Kidney capillary endothelial cell (primary cell): ENCODE measurements around the gene DHODH.

ENCODE experiments used
- DNase-seq: peaks from one replicate; pipeline ENCODE4 v3.0.0-alpha.2; 2018; ENCODE audit warnings: low spot score

DHODH gene

GRCh38 chr16:72013888-72014581 lies 5.5 kb downstream of the DHODH start:
- peak; percentile 38 for DNase-seq

GRCh38 chr16:72014675-72015074 lies 6.1 kb downstream of the DHODH start:
- no peak for DNase-seq

DNA sequence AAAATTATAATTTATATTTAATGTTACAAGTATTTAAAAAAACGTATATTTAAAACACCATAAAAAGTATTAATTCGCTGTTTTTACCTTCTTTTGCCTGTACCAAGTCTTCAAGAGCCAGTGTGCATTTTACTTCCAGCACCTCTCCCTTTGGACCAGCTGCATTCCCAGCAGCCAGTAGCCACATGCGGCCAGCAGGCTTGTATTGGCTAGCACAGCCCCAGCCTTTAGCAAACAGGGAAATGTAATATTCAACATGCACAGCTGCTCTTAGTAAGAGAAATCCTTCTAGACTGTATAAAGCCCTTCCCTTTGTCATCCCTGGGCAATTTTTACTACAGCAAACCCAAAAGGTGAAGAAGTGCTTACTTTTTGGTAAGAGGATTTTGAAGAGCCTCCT lies 6.6 kb downstream of the DHODH start:
- DNase-seq: no peak

DNA sequence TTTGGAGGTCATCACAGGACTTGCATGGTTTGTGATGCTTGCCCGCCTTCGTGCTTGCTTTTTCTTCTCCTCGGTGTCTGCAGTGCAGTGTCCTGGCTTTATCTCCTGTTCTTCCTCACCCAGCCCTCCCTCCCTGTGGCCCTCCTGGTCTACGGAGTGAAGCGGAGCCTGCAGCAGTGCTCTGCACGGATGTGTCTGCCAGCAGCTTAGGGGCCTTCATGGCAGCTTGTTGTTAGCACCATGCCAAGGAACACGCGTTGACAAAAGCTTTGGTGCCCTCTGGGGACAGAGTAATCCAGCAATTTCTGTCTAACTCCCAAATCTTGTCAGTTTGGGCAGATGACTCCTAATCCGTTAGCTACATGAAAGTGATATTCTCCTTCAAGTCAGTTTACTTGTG lies 9.9 kb downstream of the DHODH start:
- no peak for DNase-seq

DNA sequence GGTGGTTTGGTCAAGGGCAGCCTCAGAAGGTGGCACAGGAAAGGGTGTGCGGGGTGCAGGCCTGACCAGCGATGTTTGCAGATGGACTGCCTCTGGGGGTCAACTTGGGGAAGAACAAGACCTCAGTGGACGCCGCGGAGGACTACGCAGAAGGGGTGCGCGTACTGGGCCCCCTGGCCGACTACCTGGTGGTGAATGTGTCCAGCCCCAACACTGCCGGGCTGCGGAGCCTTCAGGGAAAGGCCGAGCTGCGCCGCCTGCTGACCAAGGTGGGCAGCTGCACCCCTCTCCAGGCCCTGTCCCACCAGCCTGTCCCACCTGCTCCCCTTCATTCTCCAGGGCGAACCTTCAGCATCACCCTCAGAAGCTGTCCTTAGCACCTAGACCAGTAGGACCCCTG lies 12.5 kb downstream of the DHODH start:
- DNase-seq: no peak

- no peak for DNase-seq
Observed at GRCh38 chr16:72022127-72022526, 13.6 kb downstream of the DHODH start.

DNA sequence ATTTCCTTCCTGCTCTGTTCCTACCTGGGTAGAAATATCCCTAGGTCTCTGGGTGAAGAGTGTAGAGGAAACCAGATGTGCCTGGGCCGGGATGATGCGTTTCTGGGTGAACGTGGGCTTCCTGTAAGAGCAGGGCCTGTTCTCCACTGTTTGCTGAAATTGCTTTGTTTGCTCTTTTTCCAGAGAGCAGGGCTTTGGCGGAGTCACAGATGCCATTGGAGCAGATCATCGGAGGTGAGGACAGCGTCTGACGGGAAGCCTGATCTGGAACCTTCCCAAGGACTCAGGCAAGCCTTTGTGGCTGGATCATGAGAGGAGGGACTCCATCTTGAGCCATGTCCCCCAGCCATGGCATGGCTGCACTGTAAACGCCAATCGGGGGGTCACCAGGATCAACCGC lies 15.4 kb downstream of the DHODH start:
- DNase-seq: no peak

GRCh38 chr16:72024862-72025382 lies 16.4 kb downstream of the DHODH start:
- no peak for DNase-seq

GRCh38 chr16:72025404-72026114 lies 17.0 kb downstream of the DHODH start:
- no peak for DNase-seq

GRCh38 chr16:72027669-72028378 lies 19.3 kb downstream of the DHODH start:
- no peak for DNase-seq

DNA sequence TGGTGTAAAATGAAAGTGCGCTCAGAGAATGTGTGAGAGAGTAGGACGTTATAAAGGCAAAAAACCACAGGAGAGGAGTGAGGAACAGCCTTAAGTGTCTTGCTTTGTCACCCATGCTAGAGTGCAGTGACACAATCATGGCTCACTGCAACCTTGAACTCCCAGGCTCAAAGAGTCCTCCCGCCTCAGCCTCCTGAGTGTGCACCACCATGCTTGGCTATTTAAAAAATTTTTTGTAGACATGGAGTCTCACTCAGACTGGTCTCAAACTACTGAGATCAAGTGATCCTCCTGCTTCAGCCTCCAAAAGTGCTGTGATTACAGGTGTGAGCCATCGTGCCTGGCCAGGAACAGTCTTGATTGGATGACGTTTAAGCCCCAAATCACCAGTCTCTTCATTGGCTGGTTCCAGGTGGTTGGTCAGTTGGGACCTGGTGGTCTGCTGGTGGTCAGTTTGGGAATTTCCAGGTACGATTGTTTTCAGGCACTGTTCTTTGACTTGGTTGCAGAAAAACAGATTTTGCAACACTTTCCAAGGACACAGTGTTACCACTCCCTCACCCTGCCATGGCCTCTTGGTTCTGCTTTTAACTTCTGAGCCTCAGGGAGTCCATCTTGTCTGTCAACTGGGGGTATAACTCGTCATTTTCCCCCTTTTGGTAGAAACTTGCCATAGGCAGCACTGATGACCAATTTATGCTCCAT lies 21.2 kb downstream of the DHODH start:
- no peak for DNase-seq

GRCh38 chr16:72033437-72033836 lies 24.9 kb downstream of the DHODH start:
- no peak for DNase-seq

DNA sequence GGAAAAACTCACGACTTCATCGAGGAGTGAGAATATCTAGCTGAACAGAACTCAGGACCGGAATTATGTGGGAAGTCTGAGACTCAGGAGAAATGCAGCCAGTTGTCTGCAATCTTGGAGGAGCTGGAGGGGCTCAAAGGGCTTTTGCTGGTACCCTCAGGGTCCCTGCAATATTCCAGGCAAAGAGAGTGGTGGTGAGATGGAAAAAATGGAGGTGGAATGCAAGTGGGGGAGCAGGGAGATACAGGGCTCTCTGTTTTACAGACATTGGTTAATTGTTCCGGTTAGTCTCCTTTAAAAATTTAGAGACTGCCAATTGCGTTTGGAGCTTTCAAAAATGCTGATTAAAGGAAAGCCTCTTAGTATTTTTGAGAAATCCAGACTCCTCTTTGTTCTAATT lies 27.6 kb downstream of the DHODH start:
- no peak for DNase-seq

- no peak for DNase-seq
Observed at GRCh38 chr16:72042157-72042660, 33.7 kb downstream of the DHODH start.

GRCh38 chr16:72043058-72043457 lies 34.5 kb downstream of the DHODH start:
- no peak for DNase-seq

DNA sequence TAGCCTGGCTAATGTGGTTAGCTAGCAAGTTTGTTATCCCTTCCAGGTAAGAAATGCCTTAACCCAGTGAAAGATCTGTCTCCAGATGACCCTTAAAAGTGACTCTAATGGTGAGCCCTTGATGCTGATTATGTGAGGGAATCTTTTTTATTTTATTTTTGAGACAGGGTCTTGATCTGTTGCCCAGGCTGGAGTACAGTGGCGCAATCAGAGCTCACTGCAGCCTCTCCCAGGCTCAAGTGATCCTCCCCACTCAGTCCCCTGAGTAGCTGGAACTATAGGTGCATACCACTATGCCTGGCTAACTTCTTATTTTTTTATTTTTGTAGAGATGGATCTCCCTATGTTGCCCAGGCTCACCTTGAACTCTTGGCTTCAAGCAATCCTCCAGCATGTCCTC lies 35.0 kb downstream of the DHODH start:
- DNase-seq: no peak

DNA sequence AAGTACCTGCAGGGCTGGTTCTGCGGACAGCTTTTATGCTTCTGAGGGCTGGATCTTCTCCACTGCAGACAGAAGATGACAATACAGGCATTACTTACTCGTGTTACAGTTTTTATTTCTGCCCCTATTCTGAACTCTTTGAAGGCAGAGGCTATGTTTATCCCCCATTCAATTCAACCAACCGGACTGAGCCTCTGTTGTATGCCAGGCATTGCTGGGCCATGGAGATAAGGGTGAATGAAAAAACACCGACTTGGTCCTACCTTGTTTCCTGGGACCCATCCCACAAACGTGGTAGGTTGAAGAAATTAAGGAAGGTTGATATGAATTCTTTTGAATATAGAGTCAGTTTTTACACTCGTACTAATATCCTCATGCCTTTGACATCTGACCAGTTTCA lies 35.8 kb downstream of the DHODH start:
- DNase-seq: no peak

DNA sequence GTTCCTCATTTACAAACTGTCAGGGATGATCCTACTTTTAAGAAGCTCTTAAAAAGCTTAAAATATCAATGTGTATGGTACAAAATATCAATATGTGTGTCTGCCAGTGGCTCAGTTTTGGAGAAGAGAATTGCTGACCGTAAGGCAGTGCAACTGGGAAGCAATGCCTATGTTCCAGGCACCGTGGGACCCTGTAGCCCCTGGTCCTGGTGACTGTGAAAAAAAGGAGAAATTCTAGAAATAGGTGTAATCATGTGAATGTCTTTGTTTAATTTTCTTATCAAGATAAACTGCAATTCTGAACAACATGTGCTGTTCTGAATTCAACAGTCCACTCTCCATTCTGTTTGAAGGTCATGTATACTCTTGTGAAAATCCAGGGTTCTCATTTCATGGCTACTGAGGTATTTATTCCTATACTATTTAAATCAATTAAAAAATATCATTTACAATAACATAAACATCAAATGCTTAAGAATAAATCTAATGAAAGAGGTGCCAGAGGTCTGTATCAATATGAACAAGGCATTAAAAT lies 36.3 kb downstream of the DHODH start:
- no peak for DNase-seq

GRCh38 chr16:72049110-72049509 lies 40.6 kb downstream of the DHODH start:
- DNase-seq: no peak

DNA sequence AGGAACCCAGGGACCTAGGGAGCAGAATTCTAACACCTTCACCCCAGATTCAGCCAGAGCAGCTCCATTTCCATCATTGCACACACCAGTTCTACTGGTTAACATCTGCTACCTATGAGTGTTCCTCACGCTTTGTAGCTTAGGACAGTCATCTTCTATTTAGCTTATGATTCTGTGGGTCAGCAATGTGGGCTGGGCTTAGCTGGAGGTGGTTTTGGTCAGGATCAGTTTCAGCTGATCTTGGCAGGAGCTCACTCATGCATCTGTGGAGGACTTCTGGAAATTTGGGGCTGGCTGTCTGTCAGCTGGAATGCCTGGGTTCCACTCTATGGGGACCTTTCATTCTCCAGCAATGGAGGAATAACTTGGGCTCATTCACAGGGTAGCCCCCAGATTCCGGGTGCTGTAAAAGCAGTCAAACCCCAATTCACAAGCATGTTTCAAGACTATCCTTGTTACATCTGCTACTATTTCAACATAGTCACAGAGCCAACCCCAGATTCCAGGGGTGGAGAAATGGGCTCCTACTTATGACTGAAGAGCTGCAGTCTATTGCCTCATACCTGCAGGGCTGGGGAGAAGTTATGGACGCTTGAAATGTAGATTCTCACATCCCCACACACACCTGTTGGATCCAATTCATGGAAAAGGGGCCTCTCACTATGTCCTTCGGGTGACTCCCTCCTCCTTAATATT lies 42.4 kb downstream of the DHODH start:
- DNase-seq: no peak

GRCh38 chr16:72051818-72052217 lies 43.3 kb downstream of the DHODH start:
- no peak for DNase-seq
